Heart left ventricle (tissue), 16 donors: ENCODE data around the gene OR51I2. TPM values are rescaled to one million over a fixed set of nuclear protein-coding genes. Genes with fewer than 3 reads are reported as not detected.

Source experiments
- ATAC-seq, 4 donors: fragments of 200-7000 bp; cut with Tn5 transposase; one replicate each; pipeline ENCODE4 v1.9.1; 2020 to 2022; ENCODE audit warnings: moderate library complexity in 4 of 4, mild to moderate bottlenecking in 3 of 4, moderate number of reproducible peaks in 1 of 4
- DNase-seq, 5 donors: peaks; one replicate each; pipeline ENCODE4 v3.0.0-alpha.2; 2020
- H3K27ac ChIP-seq, 12 donors: fragments of 200-600 bp; sonication (generic) in 4 of 12; one replicate each; pipeline versions ENCODE4 v1.5.0 to v1.8.0; 2016 to 2022; ENCODE audit warnings: mild to moderate bottlenecking in 2 of 12
- H3K27me3 ChIP-seq, 9 donors: fragments of 200-600 bp; sonication (generic) in 2 of 9; one replicate each; pipeline versions ENCODE4 v1.5.1 to v1.8.0; 2016 to 2022; ENCODE audit warnings: mild to moderate bottlenecking in 3 of 9
- H3K36me3 ChIP-seq, 9 donors: fragments of 200-600 bp; sonication (generic) in 2 of 9; one replicate each; pipeline versions ENCODE4 v1.5.0 to v1.8.0; 2018 to 2022; ENCODE audit warnings: mild to moderate bottlenecking in 2 of 9
- H3K4me1 ChIP-seq, 12 donors: fragments of 200-600 bp; sonication (generic) in 4 of 12; one replicate each; pipeline versions ENCODE4 v1.5.0 to v1.8.0; 2016 to 2022; ENCODE audit warnings: mild to moderate bottlenecking in 3 of 12
- H3K4me3 ChIP-seq, 12 donors: fragments of 200-600 bp; sonication (generic) in 4 of 12; one replicate each; pipeline versions ENCODE4 v1.5.0 to v1.8.0; 2017 to 2022; ENCODE audit warnings: mild to moderate bottlenecking in 9 of 12, moderate library complexity in 4 of 12
- H3K9me3 ChIP-seq, 12 donors: fragments of 200-600 bp; sonication (generic) in 4 of 12; one replicate each; pipeline versions ENCODE4 v1.5.0 to v1.8.0; 2016 to 2022; ENCODE audit warnings: mild to moderate bottlenecking in 1 of 12
- POLR2A ChIP-seq, 2 donors: fragments of 450-650 bp; IDR thresholded peaks; one replicate each; pipeline ENCODE4 v1.6.1; 2017; ENCODE audit warnings: antibody characterized with exemption in 2 of 2, mild to moderate bottlenecking in 2 of 2, moderate library complexity in 2 of 2
- WGBS, 4 donors: extraction: QIAGEN DNeasy Blood & Tissue Kit in 2 of 4; methylation state at CpG; one replicate each; pipeline versions ENCODE4 v1.1.5 to v1.1.7; 2013 to 2018; 5-methylcytosine and 5-hydroxymethylcytosine counted together
- intact Hi-C, 10 donors: fragments of 100-400 bp; cut with DNase I; formaldehyde crosslinking; loops; one replicate each; pipeline versions ENCODE4 v1.11.1 to v1.14.2; 2022
- polyA plus RNA-seq, 2 donors: library from polyadenylated mRNA; stranded (reverse); fragments of 200-250 nt; gene quantifications; one replicate each; pipeline ENCODE4 v1.2.3, GENCODE V29; 2013
- total RNA-seq, 9 donors: library from RNA; depleted of rRNA in 2 of 9; stranded (reverse); fragments of >200 nt in 2 of 9; fragmentation: NEBNext Ultra II Directional in 3 of 9; extraction: Animal tissue kit (Norgen Biotek cat#: 25700) in 3 of 9; gene quantifications; one replicate each; pipeline versions ENCODE4 v1.1.0 to v1.2.4, GENCODE V29; 2016 to 2023
- TF ChIP-seq, protein P1 (sequence below), 12 donors: fragments of 200-600 bp; sonication (generic) in 4 of 12; IDR thresholded peaks; one replicate each; pipeline versions ENCODE4 v1.5.0 to v1.8.0; 2018 to 2022; ENCODE audit warnings: antibody characterized with exemption in 12 of 12, mild to moderate bottlenecking in 5 of 12
- donor health status: ischemic (EF 13 %, LVEDD 7.1; RV severe dilation, severe dysfunction).
- donor health status: healthy with polysubstance abuse.
- donor health status: DM: no; HTN: yes; CAD: no.
- donor health status: DM: no; HTN: no; CAD: no.
- donor health status: ischemic (EF 25% LVEDD 6.9; RV normal size, moderate dysfunction).
- donor health status: ischemic (EF 25% LVEDD 5.7; RV mildly dilated, moderate dysfunction).
- donor health status: healthy.
- donor health status: DM: yes; HTN: yes; CAD: no.
- donor health status: ischemic (EF 35%, LVEDD 5.7; RV mildly dilated, moderate dysfunction).
- donor health status: nonischemic (EF 11% LVEDD 7.7; RV severe dilation, severe dysfunction).
- donor health status: DM: yes; HTN: yes; CAD: no.
- donor health status: PGD.
- donor health status: ischemic (EF 29% LVEDD 5.4; RV normal size, mild dysfunction).
- donor health status: nonischemic (EF 23%, LVEDD 6.1; RV moderate dilation, normal function).

OR51I2 gene
- total and polyA plus RNA-seq, 11 donors = not detected

DNA sequence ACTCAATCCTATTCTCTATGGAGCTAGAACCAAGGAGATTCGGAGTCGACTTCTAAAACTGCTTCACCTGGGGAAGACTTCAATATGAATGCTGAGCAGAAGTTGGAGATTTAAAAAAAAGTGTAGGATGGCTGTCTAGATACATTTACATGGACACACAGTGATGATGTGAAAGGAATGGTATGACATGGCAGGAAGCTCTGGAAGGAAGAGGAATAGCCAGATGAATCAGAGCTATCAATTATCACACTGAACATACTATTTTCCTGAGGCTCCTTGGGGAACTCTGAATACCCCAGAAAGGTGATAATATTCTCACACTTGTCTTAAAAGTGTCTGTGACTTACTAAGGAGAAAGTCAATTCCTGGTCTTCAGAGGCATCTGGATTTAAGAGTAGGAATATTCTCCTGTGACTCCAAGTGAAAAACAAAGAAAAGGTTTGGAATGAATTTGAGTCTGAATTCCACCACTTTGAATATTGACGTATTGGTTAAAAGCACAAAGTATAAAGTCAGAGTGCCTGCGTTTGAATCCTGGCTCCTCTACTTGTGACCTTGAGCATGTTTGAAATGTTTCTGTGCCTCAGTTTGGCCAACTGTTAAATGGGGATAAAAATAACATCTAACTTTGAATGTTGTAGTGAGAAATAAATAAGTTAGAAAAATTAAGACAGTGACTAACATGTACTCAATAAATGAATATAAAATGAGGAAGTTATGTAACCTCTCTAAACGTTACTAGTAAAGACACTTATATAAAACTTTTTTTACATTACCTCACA, 40.6 kb downstream of the OR51I2 start:
- H3K9me3 ChIP-seq = no peaks in the 10 kb centered on the region
- no peaks in the 10 kb centered on the region for H3K4me1 ChIP-seq
- ATAC-seq = no peak
- H3K27ac ChIP-seq = no peak overlapping the region
- WGBS, 4 donors = 51 to 55% (median 52%) methylated on average over 5 of the region's 5 CpGs
- DNase-seq = no peak
- intact Hi-C loops = no loop called here
- H3K27me3 ChIP-seq = no peaks in the 10 kb centered on the region
- TF ChIP-seq, protein P1, sequence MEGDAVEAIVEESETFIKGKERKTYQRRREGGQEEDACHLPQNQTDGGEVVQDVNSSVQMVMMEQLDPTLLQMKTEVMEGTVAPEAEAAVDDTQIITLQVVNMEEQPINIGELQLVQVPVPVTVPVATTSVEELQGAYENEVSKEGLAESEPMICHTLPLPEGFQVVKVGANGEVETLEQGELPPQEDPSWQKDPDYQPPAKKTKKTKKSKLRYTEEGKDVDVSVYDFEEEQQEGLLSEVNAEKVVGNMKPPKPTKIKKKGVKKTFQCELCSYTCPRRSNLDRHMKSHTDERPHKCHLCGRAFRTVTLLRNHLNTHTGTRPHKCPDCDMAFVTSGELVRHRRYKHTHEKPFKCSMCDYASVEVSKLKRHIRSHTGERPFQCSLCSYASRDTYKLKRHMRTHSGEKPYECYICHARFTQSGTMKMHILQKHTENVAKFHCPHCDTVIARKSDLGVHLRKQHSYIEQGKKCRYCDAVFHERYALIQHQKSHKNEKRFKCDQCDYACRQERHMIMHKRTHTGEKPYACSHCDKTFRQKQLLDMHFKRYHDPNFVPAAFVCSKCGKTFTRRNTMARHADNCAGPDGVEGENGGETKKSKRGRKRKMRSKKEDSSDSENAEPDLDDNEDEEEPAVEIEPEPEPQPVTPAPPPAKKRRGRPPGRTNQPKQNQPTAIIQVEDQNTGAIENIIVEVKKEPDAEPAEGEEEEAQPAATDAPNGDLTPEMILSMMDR (IDR thresholded peaks at IDR 0.05) = no peak
- TF ChIP-seq POLR2A (IDR thresholded peaks at IDR 0.05) = no peak
- no peaks in the 10 kb centered on the region for H3K36me3 ChIP-seq
- H3K4me3 ChIP-seq = no peak overlapping the region

DNA sequence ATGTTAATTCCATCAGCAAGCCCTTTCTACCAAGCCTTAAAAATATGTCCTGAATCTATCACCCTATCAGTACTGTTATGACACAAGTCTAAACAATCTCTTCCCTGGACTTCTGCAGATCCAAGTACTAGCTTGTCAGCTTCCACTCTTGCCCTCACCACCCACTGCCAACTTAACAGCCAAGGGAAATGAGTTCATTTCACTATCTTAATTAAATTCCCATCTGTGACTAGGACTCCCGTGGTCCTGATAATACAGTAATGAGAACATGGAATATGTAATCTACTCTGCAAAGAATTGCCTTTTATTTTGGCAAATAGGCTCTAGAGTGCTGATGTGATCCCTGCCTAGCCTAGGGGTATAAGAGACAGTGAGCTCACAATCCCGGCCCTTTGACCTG, 50.5 kb downstream of the OR51I2 start:
- Histone ChIP-seq H3K4me1 (peaks cover 0 to 3% (median 0%) of the 10 kb centered on the region in 12 donors), H3K27me3 (no peaks in the 10 kb centered on the region), H3K4me3 (no peak overlapping the region), H3K27ac (no peak overlapping the region), H3K9me3 (no peaks in the 10 kb centered on the region), H3K36me3 (no peaks in the 10 kb centered on the region)
- DNase-seq (no peak), ATAC-seq (no peak)
- intact Hi-C loops = no loop called here
- no peak for TF ChIP-seq POLR2A (IDR thresholded peaks at IDR 0.05)
- TF ChIP-seq, protein P1 (IDR thresholded peaks at IDR 0.05) = no peak
- WGBS, 4 donors = 40 to 52% (median 48%) methylated on average over 2 of the region's 2 CpGs

- DNase-seq (no peak), ATAC-seq (no peak)
- H3K27ac ChIP-seq = no peak overlapping the region
- no peak overlapping the region for H3K4me3 ChIP-seq
- H3K9me3 ChIP-seq = no peaks in the 10 kb centered on the region
- WGBS, 4 donors = 76 to 88% (median 87%) methylated on average over 6 of the region's 6 CpGs
- intact Hi-C loops = no loop called here
- TF ChIP-seq POLR2A (IDR thresholded peaks at IDR 0.05) = no peak
- TF ChIP-seq, protein P1 (IDR thresholded peaks at IDR 0.05) = no peak
- H3K4me1 ChIP-seq = peaks cover 0 to 3% (median 0%) of the 10 kb centered on the region in 12 donors
- no peaks in the 10 kb centered on the region for H3K27me3 ChIP-seq
- H3K36me3 ChIP-seq = no peaks in the 10 kb centered on the region
Observed at GRCh38 chr11:5500393-5500801, 51.3 kb downstream of the OR51I2 start.

GRCh38 chr11:5504403-5504921, 55.3 kb downstream of the OR51I2 start:
- TF ChIP-seq, protein P1 (IDR thresholded peaks at IDR 0.05) = no peak
- TF ChIP-seq POLR2A (IDR thresholded peaks at IDR 0.05) = no peak
- 85 to 91% (median 87%) methylated on average over 2 of the region's 2 CpGs for WGBS, 4 donors
- Histone ChIP-seq H3K27ac (no peak overlapping the region), H3K9me3 (no peaks in the 10 kb centered on the region), H3K4me1 (peaks cover 0 to 3% (median 0%) of the 10 kb centered on the region in 12 donors), H3K4me3 (no peak overlapping the region), H3K27me3 (no peaks in the 10 kb centered on the region), H3K36me3 (no peaks in the 10 kb centered on the region)
- intact Hi-C loops = no loop called here
- DNase-seq (no peak), ATAC-seq (no peak)
